ENCODE data around the gene KIR3DL1. TPM values are rescaled to one million over a fixed set of nuclear protein-coding genes. Genes with fewer than 3 reads are reported as not detected.
"Not testable (repeated sequence)": the region's sequence is repeated elsewhere in the genome, so short reads cannot be mapped to it uniquely, and the experiment has no call there.

KIR3DL1 gene
- total RNA-seq, 1 experiment from 2014 or later, result not detected

- peaks cover 54% of the 10 kb centered on the region for H3K9me3 Mint-ChIP-seq (ENCODE audit: unreplicated experiment)
- H3K4me3 Mint-ChIP-seq (ENCODE audit: unreplicated experiment); H3K27ac Mint-ChIP-seq (ENCODE audit: low read depth, unreplicated experiment); BruUV-seq (replicated peaks); POLR2A ChIA-PET; H3K4me1 Mint-ChIP-seq (ENCODE audit: insufficient read depth, unreplicated experiment); H3K27me3 Mint-ChIP-seq (ENCODE audit: insufficient read depth, unreplicated experiment); DNase-seq (ENCODE audit: unreplicated experiment); H3K36me3 Mint-ChIP-seq (ENCODE audit: insufficient read depth, unreplicated experiment); intact Hi-C loops (cut with micrococcal nuclease); CTCF ChIA-PET: not testable (repeated sequence)
These were observed 33.9 kb downstream of the KIR3DL1 start, which contains the start of gene KIR3DL2 for GRCh38 chr19:54850061-54850640. TSS of gene KIR3DL2 (plus strand) at chr19:54850443. CDS start at chr19:54850476, 33 bp downstream.

GRCh38 chr19:54850930-54851329 is 34.7 kb downstream of the KIR3DL1 start:
- Mint-ChIP-seq H3K9me3 (ENCODE audit: unreplicated experiment) (peaks cover 58% of the 10 kb centered on the region), H3K36me3 (ENCODE audit: insufficient read depth, unreplicated experiment) (no peaks in the 10 kb centered on the region), H3K4me3 (ENCODE audit: unreplicated experiment) (no peak overlapping the region), H3K4me1 (ENCODE audit: insufficient read depth, unreplicated experiment) (no peaks in the 10 kb centered on the region), H3K27ac (ENCODE audit: low read depth, unreplicated experiment) (no peak overlapping the region), H3K27me3 (ENCODE audit: insufficient read depth, unreplicated experiment) (no peaks in the 10 kb centered on the region)
- TF ChIP-seq CTCF (IDR thresholded peaks at IDR 0.05; ENCODE audit: unreplicated experiment), result no peak
- BruUV-seq (replicated peaks), result no TSS peak
- CTCF ChIA-PET, result no interaction called here
- POLR2A ChIA-PET, result no interaction called here
- DNase-seq (ENCODE audit: unreplicated experiment), result no peak
- intact Hi-C loops (cut with micrococcal nuclease), result no loop called here

GRCh38 chr19:54851353-54851752 is 35.1 kb downstream of the KIR3DL1 start:
- no peak overlapping the region for H3K4me3 Mint-ChIP-seq (ENCODE audit: unreplicated experiment)
- H3K36me3 Mint-ChIP-seq (ENCODE audit: insufficient read depth, unreplicated experiment), result no peaks in the 10 kb centered on the region
- DNase-seq (ENCODE audit: unreplicated experiment), result no peak
- ChIA-PET POLR2A (no interaction called here), CTCF (no interaction called here)
- intact Hi-C loops (cut with micrococcal nuclease), result no loop called here
- no peak overlapping the region for H3K27ac Mint-ChIP-seq (ENCODE audit: low read depth, unreplicated experiment)
- BruUV-seq (replicated peaks), result no TSS peak
- no peak for TF ChIP-seq CTCF (IDR thresholded peaks at IDR 0.05; ENCODE audit: unreplicated experiment)
- H3K27me3 Mint-ChIP-seq (ENCODE audit: insufficient read depth, unreplicated experiment), result no peaks in the 10 kb centered on the region
- peaks cover 58% of the 10 kb centered on the region for H3K9me3 Mint-ChIP-seq (ENCODE audit: unreplicated experiment)
- no peaks in the 10 kb centered on the region for H3K4me1 Mint-ChIP-seq (ENCODE audit: insufficient read depth, unreplicated experiment)

- H3K9me3 Mint-ChIP-seq (ENCODE audit: unreplicated experiment), result peaks cover 50% of the 10 kb centered on the region
- POLR2A ChIA-PET; H3K27me3 Mint-ChIP-seq (ENCODE audit: insufficient read depth, unreplicated experiment); H3K36me3 Mint-ChIP-seq (ENCODE audit: insufficient read depth, unreplicated experiment); intact Hi-C loops (cut with micrococcal nuclease); H3K4me1 Mint-ChIP-seq (ENCODE audit: insufficient read depth, unreplicated experiment); CTCF ChIA-PET; H3K27ac Mint-ChIP-seq (ENCODE audit: low read depth, unreplicated experiment); H3K4me3 Mint-ChIP-seq (ENCODE audit: unreplicated experiment); BruUV-seq (replicated peaks); DNase-seq (ENCODE audit: unreplicated experiment): not testable (repeated sequence)
These were observed 39.0 kb downstream of the KIR3DL1 start for GRCh38 chr19:54855241-54855640.

GRCh38 chr19:54858476-54858875 is 42.2 kb downstream of the KIR3DL1 start:
- CTCF ChIA-PET; H3K27me3 Mint-ChIP-seq (ENCODE audit: insufficient read depth, unreplicated experiment); H3K27ac Mint-ChIP-seq (ENCODE audit: low read depth, unreplicated experiment); DNase-seq (ENCODE audit: unreplicated experiment); H3K36me3 Mint-ChIP-seq (ENCODE audit: insufficient read depth, unreplicated experiment); BruUV-seq (replicated peaks); H3K4me1 Mint-ChIP-seq (ENCODE audit: insufficient read depth, unreplicated experiment); H3K4me3 Mint-ChIP-seq (ENCODE audit: unreplicated experiment); intact Hi-C loops (cut with micrococcal nuclease): not testable (repeated sequence)
- POLR2A ChIA-PET, result interaction anchor here (0.7 to 1.1 kb wide), 2 partner anchors 23 to 33 kb away, joined by 3 to 5 read pairs; no protein-coding TSS in a partner anchor
- H3K9me3 Mint-ChIP-seq (ENCODE audit: unreplicated experiment), result peaks cover 41% of the 10 kb centered on the region

GRCh38 chr19:54859421-54859820 is 43.2 kb downstream of the KIR3DL1 start:
- CTCF ChIA-PET; intact Hi-C loops (cut with micrococcal nuclease); H3K4me1 Mint-ChIP-seq (ENCODE audit: insufficient read depth, unreplicated experiment); H3K4me3 Mint-ChIP-seq (ENCODE audit: unreplicated experiment); H3K27me3 Mint-ChIP-seq (ENCODE audit: insufficient read depth, unreplicated experiment); BruUV-seq (replicated peaks); H3K27ac Mint-ChIP-seq (ENCODE audit: low read depth, unreplicated experiment); H3K36me3 Mint-ChIP-seq (ENCODE audit: insufficient read depth, unreplicated experiment): not testable (repeated sequence)
- DNase-seq (ENCODE audit: unreplicated experiment), result peak; percentile 33
- H3K9me3 Mint-ChIP-seq (ENCODE audit: unreplicated experiment), result peaks cover 32% of the 10 kb centered on the region
- POLR2A ChIA-PET, result interaction anchor here (0.7 to 1.4 kb wide), 4 partner anchors 12 to 34 kb away, joined by 3 to 5 read pairs (median 4); partner anchors contain the start of gene FCAR

GRCh38 chr19:54863459-54863858 is 47.2 kb downstream of the KIR3DL1 start:
- H3K36me3 Mint-ChIP-seq (ENCODE audit: insufficient read depth, unreplicated experiment); H3K27ac Mint-ChIP-seq (ENCODE audit: low read depth, unreplicated experiment); DNase-seq (ENCODE audit: unreplicated experiment); CTCF ChIA-PET; H3K4me3 Mint-ChIP-seq (ENCODE audit: unreplicated experiment); BruUV-seq (replicated peaks); POLR2A ChIA-PET; H3K4me1 Mint-ChIP-seq (ENCODE audit: insufficient read depth, unreplicated experiment); H3K27me3 Mint-ChIP-seq (ENCODE audit: insufficient read depth, unreplicated experiment); intact Hi-C loops (cut with micrococcal nuclease): not testable (repeated sequence)
- H3K9me3 Mint-ChIP-seq (ENCODE audit: unreplicated experiment), result peaks cover 37% of the 10 kb centered on the region
